CD8-positive, alpha-beta memory T cell (primary cell): ENCODE measurements around the gene NEDD4L. TPM values are rescaled to one million over a fixed set of nuclear protein-coding genes. Genes with fewer than 3 reads are reported as not detected.
"Not testable (repeated sequence)": the region's sequence is repeated elsewhere in the genome, so short reads cannot be mapped to it uniquely, and the experiment has no call there.

ENCODE experiments used
- CTCF ChIA-PET: fragments of 350-600 bp; sonication (Branson Sonifier 250); formaldehyde crosslinking; loops from one replicate; lab custom pipeline; 2021; ENCODE audit warnings: antibody characterized with exemption; lab: Charles Lee
- POLR2A ChIA-PET: fragments of 350-600 bp; sonication (Branson Sonifier 250); formaldehyde crosslinking; loops from one replicate; lab custom pipeline; 2021; ENCODE audit warnings: antibody characterized with exemption; lab: Charles Lee
- DNase-seq, 5 donors: peaks; one replicate each; pipeline versions ENCODE4 v3.0.0 to v3.0.0-alpha.2; 2020 to 2022; ENCODE audit warnings: mixed read lengths in 1 of 5
- H3K27ac ChIP-seq: one replicate; pipeline ENCODE4 v1.7.0; 2013; ENCODE audit warnings: low read depth, mild to moderate bottlenecking, low read length, moderate library complexity
- H3K27me3 ChIP-seq: 2 replicates; pipeline ENCODE4 v1.7.0; 2013; ENCODE audit warnings: low read length, mild to moderate bottlenecking; ENCODE audit not compliant: insufficient read depth, poor library complexity, severe bottlenecking
- H3K36me3 ChIP-seq: 2 replicates; pipeline ENCODE4 v1.7.0; 2013; ENCODE audit warnings: mild to moderate bottlenecking, low read length, moderate library complexity; ENCODE audit not compliant: insufficient read depth
- H3K4me1 ChIP-seq: 2 replicates; pipeline ENCODE4 v1.7.0; 2013; ENCODE audit warnings: mild to moderate bottlenecking, low read length, moderate library complexity; ENCODE audit not compliant: insufficient read depth
- H3K4me3 ChIP-seq: 2 replicates; pipeline ENCODE4 v1.7.0; 2013; ENCODE audit warnings: mild to moderate bottlenecking, low read length
- H3K9me3 ChIP-seq: 2 replicates; pipeline ENCODE4 v1.7.0; 2013; ENCODE audit warnings: mild to moderate bottlenecking, low read length
- H3K27ac Mint-ChIP-seq, 8 donors: one replicate each; pipeline ENCODE4 v1.8.0; 2020 to 2021; ENCODE audit warnings: mixed read lengths in 8 of 8, mild to moderate bottlenecking in 6 of 8, inconsistent platforms in 3 of 8, moderate library complexity in 3 of 8
- H3K27me3 Mint-ChIP-seq, 2 donors: one replicate each; pipeline ENCODE4 v1.8.0; 2020 to 2021; ENCODE audit warnings: mixed read lengths in 2 of 2, mild to moderate bottlenecking in 1 of 2, moderate library complexity in 1 of 2
- H3K36me3 Mint-ChIP-seq, 3 donors: one replicate each; pipeline ENCODE4 v1.8.0; 2020 to 2021; ENCODE audit warnings: mixed read lengths in 3 of 3, inconsistent platforms in 1 of 3, mild to moderate bottlenecking in 1 of 3
- H3K4me1 Mint-ChIP-seq, 3 donors: one replicate each; pipeline ENCODE4 v1.8.0; 2020 to 2021; ENCODE audit warnings: mixed read lengths in 3 of 3, inconsistent platforms in 1 of 3, mild to moderate bottlenecking in 1 of 3
- H3K4me3 Mint-ChIP-seq, 7 donors: one replicate each; pipeline ENCODE4 v1.8.0; 2020 to 2021; ENCODE audit warnings: mixed read lengths in 7 of 7, mild to moderate bottlenecking in 6 of 7, moderate library complexity in 4 of 7, inconsistent platforms in 2 of 7
- H3K9me3 Mint-ChIP-seq, 5 donors: one replicate each; pipeline ENCODE4 v1.8.0; 2020 to 2022; ENCODE audit warnings: mixed read lengths in 5 of 5, mild to moderate bottlenecking in 3 of 5, moderate library complexity in 2 of 5, inconsistent platforms in 1 of 5
- polyA plus RNA-seq: library from polyadenylated mRNA; unstranded; fragments of 300-500 nt; fragmentation: Illumina TruSeq; gene quantifications from one replicate; pipeline ENCODE4 v1.2.3, GENCODE V29; 2021
- total RNA-seq, 2 experiments: library from RNA; stranded (reverse); gene quantifications; one replicate each; pipeline ENCODE4 v1.2.3, GENCODE V29; 2021

The NEDD4L gene
- total and polyA plus RNA-seq, 3 experiments from 2014 or later = 1.4 to 4.1 (median 3.0) TPM

- H3K4me1 Mint-ChIP-seq = no peaks in the 10 kb centered on the region
- H3K27me3 ChIP-seq = no peaks in the 10 kb centered on the region
- no peaks in the 10 kb centered on the region for H3K9me3 Mint-ChIP-seq
- no peaks in the 10 kb centered on the region for H3K9me3 ChIP-seq
- H3K27me3 Mint-ChIP-seq = peaks cover 0 to 10% of the 10 kb centered on the region in 2 donors
- H3K36me3 ChIP-seq = no peaks in the 10 kb centered on the region
- ChIA-PET POLR2A (no interaction called here), CTCF (no interaction called here)
- no peak overlapping the region for H3K4me3 ChIP-seq
- peaks cover 0 to 1% (median 0%) of the 10 kb centered on the region in 3 donors for H3K36me3 Mint-ChIP-seq
- DNase-seq = no peak
- no peaks in the 10 kb centered on the region for H3K4me1 ChIP-seq
- H3K27ac Mint-ChIP-seq = peak overlapping the region in 1 of 8 donors; percentile 11
- H3K27ac ChIP-seq = no peak overlapping the region
- no peak overlapping the region for H3K4me3 Mint-ChIP-seq
Observed at GRCh38 chr18:58432050-58432727, 388.2 kb downstream of the NEDD4L start.

- POLR2A ChIA-PET, H3K9me3 Mint-ChIP-seq, H3K27me3 ChIP-seq, H3K27me3 Mint-ChIP-seq, H3K27ac ChIP-seq, H3K9me3 ChIP-seq, DNase-seq, H3K4me3 Mint-ChIP-seq, H3K27ac Mint-ChIP-seq, CTCF ChIA-PET, H3K4me3 ChIP-seq, H3K36me3 Mint-ChIP-seq, H3K36me3 ChIP-seq: not testable (repeated sequence)
- peaks cover 18% of the 10 kb centered on the region for H3K4me1 ChIP-seq
- peaks cover 15 to 17% (median 16%) of the 10 kb centered on the region in 3 donors for H3K4me1 Mint-ChIP-seq
Observed at GRCh38 chr18:58435221-58436005, 391.4 kb downstream of the NEDD4L start.

- DNase-seq = peak in 1 of 5 donors; percentile 5
- peak overlapping the region; percentile 62 for H3K4me3 ChIP-seq
Observed at GRCh38 chr18:58438161-58438957, 394.3 kb downstream of the NEDD4L start.

DNA sequence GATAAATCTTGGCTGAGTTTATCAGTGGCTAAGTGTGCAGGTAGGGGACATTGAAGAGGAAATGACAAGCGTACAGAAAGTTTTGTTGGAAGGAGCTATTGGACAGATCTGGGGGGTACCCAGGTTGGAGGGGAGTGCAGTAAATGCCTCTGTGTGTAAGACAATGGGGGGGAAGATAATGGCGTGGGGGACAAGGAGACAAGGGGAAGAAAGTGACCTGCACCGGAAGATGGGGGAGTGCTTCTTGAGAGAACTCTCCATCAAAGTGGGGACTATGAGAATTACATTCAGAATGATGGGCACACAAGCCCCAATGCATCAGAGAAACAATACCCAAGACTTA is 394.9 kb downstream of the NEDD4L start:
- Histone ChIP-seq H3K4me1 (peaks cover 18% of the 10 kb centered on the region), H3K27me3 (no peaks in the 10 kb centered on the region), H3K27ac (no peak overlapping the region), H3K36me3 (no peaks in the 10 kb centered on the region), H3K9me3 (no peaks in the 10 kb centered on the region), H3K4me3 (peak overlapping the region; percentile 62)
- peaks cover 0 to 9% (median 3%) of the 10 kb centered on the region in 3 donors for H3K36me3 Mint-ChIP-seq
- DNase-seq = peak in 2 of 5 donors; percentile 4 to 9
- H3K9me3 Mint-ChIP-seq = no peaks in the 10 kb centered on the region
- peaks cover 15 to 17% (median 16%) of the 10 kb centered on the region in 3 donors for H3K4me1 Mint-ChIP-seq
- H3K27me3 Mint-ChIP-seq = peaks cover 0 to 4% of the 10 kb centered on the region in 2 donors
- POLR2A ChIA-PET = no interaction called here
- CTCF ChIA-PET = no interaction called here
- H3K27ac Mint-ChIP-seq = peak overlapping the region in 7 of 8 donors; percentile 11 to 92 (median 84)
- peak overlapping the region; percentile 61 to 91 (median 83) for H3K4me3 Mint-ChIP-seq

More at GRCh38 chr18:58438161-58438957, 394.3 kb downstream of the NEDD4L start:
- no peaks in the 10 kb centered on the region for H3K9me3 Mint-ChIP-seq
- no peak overlapping the region for H3K27ac ChIP-seq
- H3K4me1 ChIP-seq = peaks cover 18% of the 10 kb centered on the region
- no peaks in the 10 kb centered on the region for H3K9me3 ChIP-seq
- H3K36me3 Mint-ChIP-seq = peaks cover 0 to 9% (median 3%) of the 10 kb centered on the region in 3 donors
- H3K27ac Mint-ChIP-seq = peak overlapping the region in 7 of 8 donors; percentile 64 to 92 (median 84)
- H3K27me3 ChIP-seq = no peaks in the 10 kb centered on the region
- H3K4me3 Mint-ChIP-seq = peak overlapping the region; percentile 61 to 91 (median 83)
- peaks cover 15 to 17% (median 16%) of the 10 kb centered on the region in 3 donors for H3K4me1 Mint-ChIP-seq
- no peaks in the 10 kb centered on the region for H3K36me3 ChIP-seq
- H3K27me3 Mint-ChIP-seq = peaks cover 0 to 7% of the 10 kb centered on the region in 2 donors
- POLR2A ChIA-PET = no interaction called here
- CTCF ChIA-PET = no interaction called here

GRCh38 chr18:58443671-58444070 is 399.6 kb downstream of the NEDD4L start:
- H3K9me3 Mint-ChIP-seq = no peaks in the 10 kb centered on the region
- H3K4me1 Mint-ChIP-seq = peaks cover 7 to 8% (median 7%) of the 10 kb centered on the region in 3 donors
- DNase-seq = no peak
- H3K27ac Mint-ChIP-seq = no peak overlapping the region
- peaks cover 4 to 9% of the 10 kb centered on the region in 2 donors for H3K27me3 Mint-ChIP-seq
- Histone ChIP-seq H3K4me1 (peaks cover 8% of the 10 kb centered on the region), H3K4me3 (no peak overlapping the region), H3K27ac (no peak overlapping the region), H3K9me3 (no peaks in the 10 kb centered on the region), H3K36me3 (no peaks in the 10 kb centered on the region), H3K27me3 (no peaks in the 10 kb centered on the region)
- POLR2A ChIA-PET = no interaction called here
- no peaks in the 10 kb centered on the region for H3K36me3 Mint-ChIP-seq
- H3K4me3 Mint-ChIP-seq = no peak overlapping the region
- CTCF ChIA-PET = no interaction called here

- Histone ChIP-seq H3K27me3 (no peaks in the 10 kb centered on the region), H3K27ac (no peak overlapping the region), H3K4me1 (no peaks in the 10 kb centered on the region), H3K4me3 (no peak overlapping the region), H3K36me3 (no peaks in the 10 kb centered on the region), H3K9me3 (no peaks in the 10 kb centered on the region)
- POLR2A ChIA-PET = no interaction called here
- CTCF ChIA-PET = no interaction called here
- DNase-seq = no peak
- Mint-ChIP-seq H3K4me3 (no peak overlapping the region), H3K27me3 (peaks cover 4 to 9% of the 10 kb centered on the region in 2 donors), H3K27ac (no peak overlapping the region), H3K4me1 (no peaks in the 10 kb centered on the region), H3K9me3 (no peaks in the 10 kb centered on the region), H3K36me3 (no peaks in the 10 kb centered on the region)
Observed at GRCh38 chr18:58446391-58447060, 402.5 kb downstream of the NEDD4L start.

- Mint-ChIP-seq H3K4me1 (no peaks in the 10 kb centered on the region), H3K27me3 (peaks cover 4 to 12% of the 10 kb centered on the region in 2 donors), H3K27ac (peak overlapping the region in 1 of 8 donors; percentile 35), H3K9me3 (no peaks in the 10 kb centered on the region), H3K4me3 (no peak overlapping the region), H3K36me3 (no peaks in the 10 kb centered on the region)
- ChIA-PET CTCF (no interaction called here), POLR2A (no interaction called here)
- no peaks in the 10 kb centered on the region for H3K4me1 ChIP-seq
- no peak overlapping the region for H3K4me3 ChIP-seq
- no peak for DNase-seq
- H3K27me3 ChIP-seq = no peaks in the 10 kb centered on the region
- no peaks in the 10 kb centered on the region for H3K9me3 ChIP-seq
- H3K36me3 ChIP-seq = no peaks in the 10 kb centered on the region
- H3K27ac ChIP-seq = no peak overlapping the region
Observed at GRCh38 chr18:58447402-58448095, 403.5 kb downstream of the NEDD4L start.
